NCI-H524 treated with DMSO at 0.1 percent for 48 hours (cell line): ENCODE measurements around the gene TMEM254.
A peak's percentile ranks its signal among the peaks of the same experiment; 100 is the strongest.
"Not testable (repeated sequence)": the region's sequence is repeated elsewhere in the genome, so short reads cannot be mapped to it uniquely, and the experiment has no call there.

ENCODE experiments used
- DNase-seq: peaks from one replicate; lab custom pipeline; 2025; lab: John Stamatoyannopoulos, UW

TMEM254 gene, protein sequence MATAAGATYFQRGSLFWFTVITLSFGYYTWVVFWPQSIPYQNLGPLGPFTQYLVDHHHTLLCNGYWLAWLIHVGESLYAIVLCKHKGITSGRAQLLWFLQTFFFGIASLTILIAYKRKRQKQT

DNA sequence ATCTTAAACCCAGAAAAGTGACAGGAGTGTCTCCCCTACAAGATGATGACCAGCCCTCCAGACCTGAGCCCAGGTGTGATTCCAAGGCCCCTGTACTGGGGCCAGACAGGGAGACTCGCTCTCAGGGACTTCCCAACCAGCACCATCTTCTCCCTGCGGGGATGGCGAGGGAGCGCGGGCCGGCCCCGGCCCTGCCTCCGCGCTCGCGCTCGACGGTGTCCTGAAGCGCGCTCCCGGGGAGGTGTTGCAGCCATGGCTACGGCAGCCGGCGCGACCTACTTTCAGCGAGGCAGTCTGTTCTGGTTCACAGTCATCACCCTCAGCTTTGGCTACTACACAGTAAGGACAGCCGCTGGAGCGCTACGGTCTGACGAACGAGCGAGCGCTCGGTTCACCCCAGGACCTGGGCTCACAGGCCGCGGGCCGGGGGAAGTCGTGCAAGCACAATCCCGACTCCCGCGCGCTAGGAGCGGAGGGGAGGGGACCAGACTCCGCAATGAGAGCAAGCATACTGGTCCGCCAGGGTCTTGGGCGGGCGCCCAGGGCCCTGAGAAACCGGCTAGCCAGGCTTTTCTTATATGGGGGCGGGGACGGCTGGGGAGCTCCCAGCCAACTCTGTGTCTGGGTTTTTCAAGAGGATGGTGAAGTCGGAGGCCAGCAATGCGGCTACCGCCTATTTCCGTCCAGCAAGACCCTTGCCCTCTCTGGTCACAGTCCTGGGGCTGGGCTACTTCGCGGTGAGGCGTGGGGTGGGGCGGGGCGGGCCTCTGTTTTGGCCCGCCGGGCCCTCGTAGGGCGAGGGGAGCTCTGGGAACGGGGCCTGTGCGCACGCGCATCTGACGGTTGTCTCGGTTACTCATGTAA is at the start of gene TMEM254:
TMEM254 (plus strand) TSS at position 218 of the 864 bp plus-strand sequence; CDS start at position 253, 35 bp downstream.
- DNase-seq = no peak

DNA sequence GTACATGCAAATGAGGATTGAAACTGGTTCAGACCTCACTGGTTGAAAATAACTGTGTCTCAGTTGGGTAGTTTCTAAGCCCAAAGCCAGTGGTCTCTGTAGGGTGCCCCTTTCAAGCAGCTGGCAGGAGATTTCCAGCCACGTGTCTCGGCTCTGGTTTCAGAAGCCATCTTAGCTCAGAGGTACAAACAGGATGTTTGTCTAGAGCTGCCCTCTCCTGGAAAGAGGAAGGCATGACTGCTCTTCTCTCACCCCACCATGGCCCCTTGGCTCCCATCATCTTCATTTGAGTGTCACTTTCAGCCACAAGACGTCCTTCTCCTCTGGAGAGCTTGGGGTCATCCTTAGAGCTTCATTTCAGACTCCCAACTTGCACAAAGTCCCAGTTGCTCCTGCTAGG is 49.3 kb upstream of the TMEM254 start:
- DNase-seq = peak; percentile 9

- not testable (repeated sequence) for DNase-seq
Measured at GRCh38 chr10:80029865-80030264, 48.6 kb upstream of the TMEM254 start.

GRCh38 chr10:80032503-80032902 is 46.0 kb upstream of the TMEM254 start:
- no peak for DNase-seq

DNA sequence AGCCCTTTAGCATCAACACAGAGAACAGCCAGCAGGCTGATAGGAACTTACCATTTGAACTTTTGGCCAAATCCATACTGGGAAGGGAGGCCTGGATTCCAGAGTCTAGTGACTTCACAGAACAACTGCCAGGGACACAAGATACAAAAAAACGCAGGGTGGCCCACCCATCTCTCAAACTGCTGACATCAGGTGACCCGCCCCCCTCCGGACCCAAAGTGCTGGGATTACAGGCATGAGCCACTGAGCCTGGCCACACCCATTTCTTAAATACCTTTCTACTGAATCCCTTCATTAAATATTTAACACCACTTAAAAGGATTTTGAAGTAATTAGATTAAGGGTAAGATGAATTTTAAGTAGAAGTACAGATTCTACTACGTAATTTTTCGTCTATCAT is 43.7 kb upstream of the TMEM254 start:
- DNase-seq = not testable (repeated sequence)

DNA sequence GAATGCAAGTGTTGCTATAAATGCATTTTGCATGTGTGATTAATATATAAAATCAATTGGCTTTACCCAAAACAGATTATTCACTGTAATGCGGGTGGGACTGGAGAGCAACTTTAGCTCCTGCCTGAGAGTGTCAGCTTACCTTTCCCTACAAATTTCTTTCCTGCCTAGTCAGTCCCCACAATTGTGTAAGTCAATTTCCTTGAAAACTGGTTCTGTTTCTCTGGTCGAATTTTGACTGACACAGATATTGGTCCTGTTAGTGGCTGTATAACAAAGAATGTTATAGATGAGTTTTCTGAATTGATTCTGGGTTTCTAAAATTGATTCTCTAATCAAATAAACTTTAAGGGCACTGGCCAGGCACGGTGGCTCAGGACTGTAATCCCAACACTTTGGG is 43.0 kb upstream of the TMEM254 start:
- DNase-seq = not testable (repeated sequence)

- not testable (repeated sequence) for DNase-seq
Measured at GRCh38 chr10:80036921-80037500, 41.5 kb upstream of the TMEM254 start.

DNA sequence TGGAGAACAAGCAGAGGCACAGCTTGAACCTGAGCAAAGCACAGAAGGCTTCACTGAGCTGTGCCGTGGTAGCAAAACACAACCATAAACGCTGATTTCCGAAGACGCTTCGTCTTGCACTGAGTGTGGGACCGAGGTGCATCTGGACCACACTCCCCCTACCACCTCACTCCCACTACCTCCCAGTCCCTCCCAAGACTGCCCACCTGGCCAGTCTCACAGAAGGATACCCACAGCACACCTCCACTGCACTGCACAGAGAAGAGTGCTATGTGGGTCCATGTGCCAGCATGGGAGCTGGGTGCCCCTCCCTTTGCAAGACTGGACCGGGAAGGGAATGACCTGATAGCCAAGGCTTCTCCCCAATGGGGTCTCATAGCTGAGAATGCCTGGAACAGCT is 40.2 kb upstream of the TMEM254 start:
- not testable (repeated sequence) for DNase-seq

- DNase-seq = no peak
Measured at GRCh38 chr10:80041162-80041561, 37.3 kb upstream of the TMEM254 start.

DNA sequence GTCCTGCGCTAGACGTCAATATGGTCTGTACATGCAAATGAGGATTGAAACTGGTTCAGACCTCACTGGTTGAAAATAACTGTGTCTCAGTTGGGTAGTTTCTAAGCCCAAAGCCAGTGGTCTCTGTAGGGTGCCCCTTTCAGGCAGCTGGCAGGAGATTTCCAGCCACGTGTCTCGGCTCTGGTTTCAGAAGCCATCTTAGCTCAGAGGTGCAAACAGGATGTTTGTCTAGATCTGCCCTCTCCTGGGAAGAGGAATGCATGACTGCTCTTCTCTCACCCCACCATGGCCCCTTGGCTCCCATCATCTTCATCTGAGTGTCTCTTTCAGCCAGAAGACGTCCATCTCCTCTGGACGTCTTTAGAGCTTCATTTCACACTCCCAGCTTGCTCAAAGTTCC is 33.5 kb upstream of the TMEM254 start:
- not testable (repeated sequence) for DNase-seq

DNA sequence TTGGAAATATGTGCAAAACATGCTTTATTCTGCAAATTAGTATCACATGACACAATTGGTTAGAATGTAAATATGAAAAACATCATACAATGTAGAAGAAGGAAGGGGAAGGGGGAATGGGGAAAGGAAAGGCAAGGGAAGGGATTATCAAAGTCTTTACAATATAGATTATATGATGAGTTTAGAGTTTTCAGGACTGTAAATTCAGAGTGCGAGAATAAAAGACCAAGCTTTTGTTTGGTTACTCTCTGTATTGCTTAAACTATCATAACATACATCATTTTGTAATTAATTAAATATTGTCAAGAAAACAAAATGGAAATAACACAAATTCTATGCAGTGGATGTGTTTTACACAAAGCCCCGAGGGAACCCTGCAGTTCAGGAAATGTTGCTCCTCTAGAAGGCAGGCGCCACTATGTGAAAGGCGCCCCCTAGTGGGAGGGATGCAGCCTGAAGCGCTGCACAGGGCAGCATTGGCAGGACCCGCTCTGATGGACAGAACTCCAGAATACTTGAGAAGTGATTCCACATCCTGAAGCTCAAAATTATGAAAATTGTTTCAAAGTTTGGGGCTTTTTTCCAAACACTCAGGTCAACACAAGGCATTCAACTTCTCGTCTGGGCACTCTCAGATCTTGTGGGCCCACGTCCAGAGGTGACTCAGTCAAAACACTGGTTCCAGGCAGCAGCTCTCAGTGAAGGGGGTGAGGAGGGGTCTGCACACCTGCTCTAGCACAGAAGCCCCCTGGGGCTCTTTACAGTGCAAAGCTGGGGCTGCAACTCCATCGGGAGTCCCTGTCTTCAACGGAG is 31.6 kb upstream of the TMEM254 start:
- no peak for DNase-seq

GRCh38 chr10:80050752-80051151 is 27.7 kb upstream of the TMEM254 start:
- DNase-seq = no peak

- DNase-seq = no peak
Measured at GRCh38 chr10:80051993-80052392, 26.5 kb upstream of the TMEM254 start.

GRCh38 chr10:80055760-80056159 is 22.7 kb upstream of the TMEM254 start:
- DNase-seq = no peak

DNA sequence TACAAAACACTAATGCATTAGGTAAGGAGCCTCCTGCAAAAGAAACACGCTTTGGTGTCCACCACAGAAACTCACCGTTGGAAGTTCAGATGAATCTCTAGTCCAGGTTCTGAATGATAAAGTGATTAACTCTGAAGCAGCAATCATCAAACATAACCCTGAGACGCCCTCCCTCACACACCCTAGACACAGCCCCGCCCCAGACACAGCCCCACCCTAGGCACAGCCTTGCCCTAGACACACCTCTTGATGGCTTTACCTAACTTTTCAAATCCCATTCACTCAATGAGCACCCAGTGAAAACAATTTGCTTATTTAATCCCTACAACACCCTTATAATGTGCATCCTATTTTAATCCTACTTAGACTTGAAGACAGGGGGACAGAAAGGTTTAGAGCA is 21.3 kb upstream of the TMEM254 start:
- no peak for DNase-seq

DNA sequence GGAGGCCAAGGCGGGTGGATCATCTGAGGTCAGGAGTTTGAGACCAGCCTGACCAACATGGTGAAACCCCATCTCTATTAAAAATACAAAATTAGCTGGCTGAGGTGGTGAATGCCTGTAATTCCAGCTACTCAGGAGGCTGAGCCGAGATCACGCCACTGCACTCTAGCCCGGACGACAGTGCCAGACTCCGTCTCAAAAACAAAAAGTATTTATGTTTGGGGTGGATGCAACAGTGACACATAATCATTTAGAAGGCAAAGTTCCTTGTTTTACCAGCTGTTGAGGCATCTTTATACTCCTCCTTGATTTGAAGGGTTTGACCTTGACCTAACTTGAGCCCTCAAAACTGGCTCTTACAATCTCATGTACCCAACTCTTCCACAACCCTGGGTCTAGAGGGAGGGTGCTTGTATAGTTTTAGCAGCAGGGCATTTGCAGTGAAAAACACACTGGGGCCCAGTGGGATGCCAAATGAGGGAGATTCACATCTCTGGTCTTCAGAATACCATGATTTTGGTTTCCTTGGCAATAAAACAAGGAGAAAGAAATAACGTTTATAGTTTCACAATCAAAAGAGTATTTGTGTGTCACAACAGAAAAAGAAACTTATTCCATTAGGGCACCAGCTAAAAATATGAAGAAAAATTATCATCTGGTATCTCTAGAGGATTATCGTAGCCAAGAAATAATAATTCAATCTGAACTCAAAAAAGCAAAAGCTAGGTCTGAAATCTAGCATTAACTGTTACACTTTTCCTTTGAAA is 14.2 kb upstream of the TMEM254 start:
- no peak for DNase-seq

DNA sequence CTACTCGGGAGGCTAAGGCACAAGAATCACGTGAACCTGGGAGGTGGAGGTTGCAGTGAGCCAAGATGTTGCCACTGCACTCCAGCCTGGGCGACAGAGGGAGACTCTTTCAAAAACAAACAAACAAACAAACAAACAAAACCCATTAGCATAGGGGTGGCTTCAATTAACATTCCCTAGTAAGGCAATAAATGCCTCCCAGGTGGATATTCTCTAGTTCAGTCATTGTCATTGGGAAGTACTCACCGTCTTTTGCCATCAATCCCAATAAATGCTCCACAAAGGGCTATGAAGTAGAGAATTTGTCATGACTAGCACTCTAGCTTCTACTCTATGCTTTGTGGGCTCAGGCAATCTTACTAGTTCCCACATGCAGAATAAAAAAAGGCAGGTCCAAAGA is 11.7 kb upstream of the TMEM254 start:
- no peak for DNase-seq

GRCh38 chr10:80067821-80068220 is 10.6 kb upstream of the TMEM254 start:
- not testable (repeated sequence) for DNase-seq

DNA sequence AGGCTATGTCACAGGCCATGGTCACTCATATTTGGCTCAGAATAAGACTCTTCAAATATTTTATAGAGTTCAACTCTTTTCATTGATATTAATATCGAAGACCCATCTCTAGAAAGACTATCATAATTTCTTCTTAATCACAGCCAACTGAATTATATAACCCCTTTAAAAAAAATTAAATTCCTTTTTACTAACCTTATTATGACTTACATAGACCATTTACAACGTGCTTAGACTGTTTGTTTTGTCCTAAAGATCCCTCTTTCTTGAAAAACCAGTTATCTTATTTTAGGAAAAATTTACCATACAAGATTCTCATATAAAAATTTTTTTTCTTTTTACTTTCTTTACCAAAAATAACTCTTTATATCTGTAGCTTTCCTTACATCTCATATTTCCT is 10.2 kb upstream of the TMEM254 start:
- no peak for DNase-seq

DNA sequence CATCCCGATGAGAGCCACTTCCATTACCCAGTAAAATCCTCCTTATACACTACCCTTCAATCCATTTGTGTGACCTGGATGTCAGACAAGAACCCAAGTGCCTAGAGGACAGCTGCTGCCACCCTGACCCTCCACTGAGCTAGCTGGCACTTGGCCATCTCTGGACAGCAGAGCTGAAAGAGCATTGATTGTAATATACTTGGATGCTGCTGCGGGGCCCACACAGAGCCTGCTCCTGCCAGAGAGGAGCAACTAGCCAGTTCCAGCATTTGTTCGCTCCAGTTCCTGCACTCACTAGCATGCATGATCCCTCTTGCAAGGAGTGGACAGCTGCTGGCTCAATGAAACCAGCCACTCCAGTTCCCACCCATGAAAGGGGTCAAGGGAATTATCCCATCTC is 8.4 kb upstream of the TMEM254 start:
- no peak for DNase-seq

DNA sequence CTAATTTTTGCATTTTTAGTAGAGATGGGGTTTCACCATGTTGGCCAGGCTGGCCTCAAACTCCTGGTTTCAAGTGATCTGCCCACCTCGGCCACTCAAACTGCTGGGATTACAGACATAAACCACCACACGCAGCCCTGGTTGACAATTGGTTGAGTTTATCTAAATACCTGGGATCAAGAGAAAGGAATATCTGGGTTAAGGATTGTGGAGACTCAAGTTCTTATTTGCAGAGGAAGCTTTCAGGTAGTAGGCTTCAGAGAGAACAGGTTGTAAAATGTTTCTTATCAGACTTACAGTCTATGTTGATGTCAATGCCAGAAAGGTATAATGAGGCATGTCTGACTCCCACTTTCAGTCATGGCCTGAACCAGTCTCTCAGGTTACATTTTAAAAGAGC is 5.9 kb upstream of the TMEM254 start:
- DNase-seq = no peak

GRCh38 chr10:80075781-80076180 is 2.7 kb upstream of the TMEM254 start:
- no peak for DNase-seq
